Astrocyte (in vitro differentiated cells and primary cell): ENCODE results near the gene KRT78.

Source experiments
- CTCF ChIP-seq: IDR thresholded peaks from 2 replicates; pipeline ENCODE4 v1.5.1; 2011; ENCODE audit warnings: low read depth, mild to moderate bottlenecking, inconsistent platforms, low read length, moderate library complexity; ENCODE audit not compliant: insufficient read depth
- EZH2 ChIP-seq: IDR thresholded peaks from 2 replicates; pipeline ENCODE4 v1.6.1; 2012; ENCODE audit warnings: mild to moderate bottlenecking, low read length, inconsistent platforms; ENCODE audit not compliant: insufficient read depth

- no peak for TF ChIP-seq EZH2
- no peak for TF ChIP-seq CTCF
These were observed 60.5 kb downstream of the KRT78 start for GRCh38 chr12:52788192-52788875.
